Duodenal mucosa (tissue), 2 donors: ENCODE data around the gene TNN.
"Not testable (repeated sequence)": the region's sequence is repeated elsewhere in the genome, so short reads cannot be mapped to it uniquely, and the experiment has no call there.

Source experiments
- H3K27ac ChIP-seq: one replicate; pipeline ENCODE4 v1.7.0; 2013; ENCODE audit warnings: low read depth, low read length
- H3K27me3 ChIP-seq, 2 donors: one replicate each; pipeline ENCODE4 v1.7.0; 2013; ENCODE audit warnings: low read length in 2 of 2, control low read depth in 1 of 2; ENCODE audit not compliant: insufficient read depth in 2 of 2, control insufficient read depth in 1 of 2
- H3K36me3 ChIP-seq, 2 donors: one replicate each; pipeline ENCODE4 v1.7.0; 2013; ENCODE audit warnings: low read length in 2 of 2, control low read depth in 1 of 2; ENCODE audit not compliant: insufficient read depth in 2 of 2, control insufficient read depth in 1 of 2
- H3K4me1 ChIP-seq, 2 donors: one replicate each; pipeline ENCODE4 v1.7.0; 2013; ENCODE audit warnings: low read length in 2 of 2, control low read depth in 1 of 2; ENCODE audit not compliant: insufficient read depth in 2 of 2, control insufficient read depth in 1 of 2
- H3K4me3 ChIP-seq, 2 donors: one replicate each; pipeline ENCODE4 v1.7.0; 2013; ENCODE audit warnings: low read length in 2 of 2, low read depth in 1 of 2
- H3K9ac ChIP-seq, 2 donors: one replicate each; pipeline ENCODE4 v1.7.0; 2013; ENCODE audit warnings: low read length in 2 of 2, low read depth in 1 of 2
- H3K9me3 ChIP-seq, 2 donors: one replicate each; pipeline ENCODE4 v1.7.0; 2013; ENCODE audit warnings: low read length in 2 of 2, control low read depth in 1 of 2; ENCODE audit not compliant: control insufficient read depth in 1 of 2

The TNN gene

GRCh38 chr1:175081983-175082382, 14.3 kb downstream of the TNN start:
- Histone ChIP-seq H3K4me1 (no peaks in the 10 kb centered on the region), H3K4me3 (no peak overlapping the region), H3K9me3 (no peaks in the 10 kb centered on the region), H3K36me3 (no peaks in the 10 kb centered on the region), H3K9ac (no peak overlapping the region), H3K27ac (no peak overlapping the region), H3K27me3 (no peaks in the 10 kb centered on the region)

- Histone ChIP-seq H3K36me3 (no peaks in the 10 kb centered on the region), H3K4me1 (no peaks in the 10 kb centered on the region), H3K4me3 (no peak overlapping the region), H3K9me3 (no peaks in the 10 kb centered on the region), H3K9ac (no peak overlapping the region), H3K27ac (no peak overlapping the region), H3K27me3 (no peaks in the 10 kb centered on the region)
These were observed 20.9 kb downstream of the TNN start for GRCh38 chr1:175088525-175088951.

GRCh38 chr1:175089136-175089718, 21.6 kb downstream of the TNN start:
- no peaks in the 10 kb centered on the region for H3K36me3 ChIP-seq
- H3K9ac ChIP-seq = no peak overlapping the region
- H3K4me1 ChIP-seq = no peaks in the 10 kb centered on the region
- H3K9me3 ChIP-seq = no peaks in the 10 kb centered on the region
- H3K27me3 ChIP-seq = no peaks in the 10 kb centered on the region
- H3K27ac ChIP-seq = no peak overlapping the region
- H3K4me3 ChIP-seq = no peak overlapping the region

- Histone ChIP-seq H3K4me1 (no peaks in the 10 kb centered on the region), H3K4me3 (no peak overlapping the region), H3K27me3 (no peaks in the 10 kb centered on the region), H3K36me3 (no peaks in the 10 kb centered on the region), H3K9me3 (no peaks in the 10 kb centered on the region), H3K27ac (no peak overlapping the region), H3K9ac (no peak overlapping the region)
These were observed 23.1 kb downstream of the TNN start for GRCh38 chr1:175090780-175091179.

GRCh38 chr1:175094626-175095025, 27.0 kb downstream of the TNN start:
- Histone ChIP-seq H3K36me3 (no peaks in the 10 kb centered on the region), H3K9me3 (no peaks in the 10 kb centered on the region), H3K9ac (no peak overlapping the region)

GRCh38 chr1:175095069-175095468, 27.4 kb downstream of the TNN start:
- no peaks in the 10 kb centered on the region for H3K4me1 ChIP-seq
- no peak overlapping the region for H3K27ac ChIP-seq
- H3K9me3 ChIP-seq = no peaks in the 10 kb centered on the region
- no peak overlapping the region for H3K4me3 ChIP-seq
- no peaks in the 10 kb centered on the region for H3K36me3 ChIP-seq
- no peaks in the 10 kb centered on the region for H3K27me3 ChIP-seq
- H3K9ac ChIP-seq = no peak overlapping the region

More at GRCh38 chr1:175094626-175095025, 27.0 kb downstream of the TNN start:
- no peaks in the 10 kb centered on the region for H3K4me1 ChIP-seq
- H3K27me3 ChIP-seq = no peaks in the 10 kb centered on the region
- no peak overlapping the region for H3K4me3 ChIP-seq
- no peak overlapping the region for H3K27ac ChIP-seq

- no peaks in the 10 kb centered on the region for H3K9me3 ChIP-seq
- no peaks in the 10 kb centered on the region for H3K27me3 ChIP-seq
These were observed 28.5 kb downstream of the TNN start for GRCh38 chr1:175095978-175096607.

GRCh38 chr1:175097361-175097760, 29.7 kb downstream of the TNN start:
- Histone ChIP-seq H3K9ac (no peak overlapping the region), H3K9me3 (no peaks in the 10 kb centered on the region), H3K36me3 (no peaks in the 10 kb centered on the region), H3K27ac (no peak overlapping the region), H3K4me1 (no peaks in the 10 kb centered on the region), H3K27me3 (no peaks in the 10 kb centered on the region), H3K4me3 (no peak overlapping the region)

More at GRCh38 chr1:175095978-175096607, 28.5 kb downstream of the TNN start:
- Histone ChIP-seq H3K9ac (no peak overlapping the region), H3K4me1 (no peaks in the 10 kb centered on the region), H3K36me3 (no peaks in the 10 kb centered on the region), H3K27ac (no peak overlapping the region), H3K4me3 (no peak overlapping the region)

- no peak overlapping the region for H3K9ac ChIP-seq
- no peaks in the 10 kb centered on the region for H3K9me3 ChIP-seq
- no peaks in the 10 kb centered on the region for H3K4me1 ChIP-seq
- H3K27ac ChIP-seq = no peak overlapping the region
- no peaks in the 10 kb centered on the region for H3K27me3 ChIP-seq
- no peak overlapping the region for H3K4me3 ChIP-seq
- no peaks in the 10 kb centered on the region for H3K36me3 ChIP-seq
These were observed 32.3 kb downstream of the TNN start for GRCh38 chr1:175099916-175100315.

GRCh38 chr1:175102166-175102565, 34.5 kb downstream of the TNN start:
- not testable (repeated sequence) for H3K27me3 ChIP-seq, H3K9me3 ChIP-seq, H3K4me3 ChIP-seq, H3K9ac ChIP-seq, H3K27ac ChIP-seq, H3K4me1 ChIP-seq, H3K36me3 ChIP-seq
